H9 (cell line): ENCODE results near the gene PCDHB7. TPM values are rescaled to one million over a fixed set of nuclear protein-coding genes. Genes with fewer than 3 reads are reported as not detected.

ENCODE experiments used
- DNase-seq: peaks from one replicate; pipeline ENCODE4 v3.0.0-alpha.2; 2017
- H2AFZ ChIP-seq: one replicate; pipeline ENCODE4 v1.6.1; 2013; ENCODE audit warnings: mild to moderate bottlenecking, low read length, control low read depth, moderate library complexity
- H2AK5ac ChIP-seq: 2 replicates; pipeline ENCODE4 v1.6.1; 2013; ENCODE audit warnings: low read length, control low read depth, mixed read lengths; ENCODE audit not compliant: insufficient read length
- H2BK120ac ChIP-seq: one replicate; pipeline ENCODE4 v1.6.1; 2013; ENCODE audit warnings: low read depth, mild to moderate bottlenecking, low read length, control low read depth, inconsistent platforms; ENCODE audit not compliant: poor library complexity, severe bottlenecking
- H2BK12ac ChIP-seq: 2 replicates; pipeline ENCODE4 v1.6.1; 2013; ENCODE audit warnings: low read length, control low read depth, mixed read lengths, low read depth; ENCODE audit not compliant: insufficient read length
- H2BK15ac ChIP-seq: 2 replicates; pipeline ENCODE4 v1.6.1; 2013; ENCODE audit warnings: low read depth, low read length, control low read depth
- H2BK20ac ChIP-seq: one replicate; pipeline ENCODE4 v1.6.1; 2013; ENCODE audit warnings: low read depth, mild to moderate bottlenecking, low read length, control low read depth, inconsistent platforms; ENCODE audit not compliant: poor library complexity, severe bottlenecking
- H2BK5ac ChIP-seq: 2 replicates; pipeline ENCODE4 v1.6.1; 2013; ENCODE audit warnings: low read length, control low read depth, mixed read lengths; ENCODE audit not compliant: insufficient read length
- H3K14ac ChIP-seq: 2 replicates; pipeline ENCODE4 v1.6.1; 2013; ENCODE audit warnings: low read length, control low read depth; ENCODE audit not compliant: insufficient read depth
- H3K18ac ChIP-seq: 2 replicates; pipeline ENCODE4 v1.6.1; 2013; ENCODE audit warnings: low read depth, mild to moderate bottlenecking, mixed read lengths, low read length, control low read depth; ENCODE audit not compliant: insufficient read length
- H3K23ac ChIP-seq: 2 replicates; pipeline ENCODE4 v1.6.1; 2013; ENCODE audit warnings: low read length, control low read depth, mixed read lengths, low read depth; ENCODE audit not compliant: insufficient read length
- H3K23me2 ChIP-seq: 2 replicates; pipeline ENCODE4 v1.6.1; 2013; ENCODE audit warnings: low read depth, mild to moderate bottlenecking, mixed read lengths, low read length, control low read depth; ENCODE audit not compliant: insufficient read length, poor library complexity, severe bottlenecking
- H3K27ac ChIP-seq: 2 replicates; pipeline ENCODE4 v1.5.1; 2013; ENCODE audit warnings: low read length, control low read depth, mixed read lengths, low read depth; ENCODE audit not compliant: insufficient read length
- H3K27me3 ChIP-seq: 2 replicates; pipeline ENCODE4 v1.6.1; 2013; ENCODE audit warnings: low read length, control low read depth, inconsistent platforms; ENCODE audit not compliant: insufficient read depth
- H3K4ac ChIP-seq: 2 replicates; pipeline ENCODE4 v1.6.1; 2013; ENCODE audit warnings: low read depth, mild to moderate bottlenecking, control low read depth, inconsistent platforms, low read length, moderate library complexity
- H3K4me1 ChIP-seq: 2 replicates; pipeline ENCODE4 v1.6.1; 2013; ENCODE audit warnings: low read length, control low read depth, inconsistent platforms; ENCODE audit not compliant: insufficient read depth
- H3K4me2 ChIP-seq: 2 replicates; pipeline ENCODE4 v1.6.1; 2013; ENCODE audit warnings: low read length, control low read depth, mixed read lengths; ENCODE audit not compliant: insufficient read length, insufficient read depth
- H3K56ac ChIP-seq: 2 replicates; pipeline ENCODE4 v1.6.1; 2013; ENCODE audit warnings: low read depth, mild to moderate bottlenecking, mixed read lengths, low read length, control low read depth; ENCODE audit not compliant: insufficient read length
- H3K79me1 ChIP-seq: 2 replicates; pipeline ENCODE4 v1.6.1; 2013; ENCODE audit warnings: low read depth, mild to moderate bottlenecking, moderate library complexity, low read length, control low read depth, inconsistent platforms; ENCODE audit not compliant: insufficient read depth, poor library complexity, severe bottlenecking
- H3K79me2 ChIP-seq: 2 replicates; pipeline ENCODE4 v1.6.1; 2013; ENCODE audit warnings: low read length, control low read depth, inconsistent platforms; ENCODE audit not compliant: insufficient read depth
- H3K9ac ChIP-seq: 2 replicates; pipeline ENCODE4 v1.6.1; 2013; ENCODE audit warnings: low read length, control low read depth, mixed read lengths; ENCODE audit not compliant: insufficient read length; ENCODE audit errors: extremely low read depth
- H3K9me3 ChIP-seq: one replicate; pipeline ENCODE4 v1.6.1; 2013; ENCODE audit warnings: low read depth, low read length, inconsistent platforms; ENCODE audit not compliant: control insufficient read depth
- H3T11ph ChIP-seq: one replicate; pipeline ENCODE4 v1.6.1; 2013; ENCODE audit warnings: mild to moderate bottlenecking, low read length, control low read depth, inconsistent platforms
- H4K20me1 ChIP-seq: one replicate; pipeline ENCODE4 v1.6.1; 2013; ENCODE audit not compliant: control insufficient read depth, insufficient read length, insufficient read depth
- H4K5ac ChIP-seq: 2 replicates; pipeline ENCODE4 v1.6.1; 2013; ENCODE audit warnings: low read depth, mild to moderate bottlenecking, mixed read lengths, low read length, control low read depth; ENCODE audit not compliant: insufficient read length
- H4K8ac ChIP-seq: replicated peaks from 2 replicates; pipeline ENCODE4 v1.6.1; 2013; ENCODE audit warnings: low read length, control low read depth, mixed read lengths, low read depth; ENCODE audit not compliant: insufficient read length
- H4K91ac ChIP-seq: 2 replicates; pipeline ENCODE4 v1.6.1; 2013; ENCODE audit warnings: low read depth, mild to moderate bottlenecking, moderate library complexity, mixed read lengths, low read length, control low read depth; ENCODE audit not compliant: insufficient read length
- H3K27ac Mint-ChIP-seq, 3 experiments: 2 replicates in 2 of 3; 3 replicates in 1 of 3; pipeline ENCODE4 v1.8.0; 2020 to 2021; ENCODE audit warnings: mixed read lengths in 3 of 3, mild to moderate bottlenecking in 1 of 3, moderate library complexity in 1 of 3
- H3K27me3 Mint-ChIP-seq: 2 replicates; pipeline ENCODE4 v1.8.0; 2021; ENCODE audit warnings: low read depth, mild to moderate bottlenecking, moderate library complexity, mixed read lengths
- H3K36me3 Mint-ChIP-seq, 3 experiments: 2 replicates in 2 of 3; 3 replicates in 1 of 3; pipeline ENCODE4 v1.8.0; 2020 to 2021; ENCODE audit warnings: low read depth in 3 of 3, mixed read lengths in 3 of 3; ENCODE audit not compliant: insufficient read depth in 1 of 3
- H3K4me1 Mint-ChIP-seq, 2 experiments: 2 replicates each; pipeline ENCODE4 v1.8.0; 2020; ENCODE audit warnings: mixed read lengths in 2 of 2
- H3K4me3 Mint-ChIP-seq, 2 experiments: 2 replicates in 1 of 2; 3 replicates in 1 of 2; pipeline ENCODE4 v1.8.0; 2020 to 2021; ENCODE audit warnings: mild to moderate bottlenecking in 2 of 2, mixed read lengths in 2 of 2, moderate library complexity in 1 of 2
- H3K9me3 Mint-ChIP-seq, 2 experiments: 2 replicates in 1 of 2; 3 replicates in 1 of 2; pipeline ENCODE4 v1.8.0; 2020; ENCODE audit warnings: mild to moderate bottlenecking in 2 of 2, mixed read lengths in 2 of 2, moderate library complexity in 1 of 2
- CTCF ChIP-seq: fragments of 200-600 bp; sonication (generic); conservative IDR thresholded peaks from 3 replicates; pipeline ENCODE4 v1.8.0; 2021; ENCODE audit warnings: antibody characterized with exemption, mild to moderate bottlenecking
- WGBS: extraction: QIAGEN DNeasy Blood & Tissue Kit; methylation state at CpG from one replicate; pipeline ENCODE4 v1.1.7; 2013; ENCODE audit warnings: missing lambda C conversion rate, low lambda C conversion rate, mixed read lengths; ENCODE audit not compliant: insufficient read length; ENCODE audit errors: extremely low coverage; 5-methylcytosine and 5-hydroxymethylcytosine counted together
- total RNA-seq: library from RNA; stranded (reverse); gene quantifications from 2 replicates; pipeline ENCODE4 v1.2.1, GENCODE V29; 2021

PCDHB7 gene
- total RNA-seq, 1 experiment from 2014 or later = 0.52 TPM

GRCh38 chr5:141175933-141176332 is 3.5 kb downstream of the PCDHB7 start:
- H2AFZ ChIP-seq = no peak overlapping the region
- H2BK12ac ChIP-seq = no peak overlapping the region
- H4K20me1 ChIP-seq = no peaks in the 10 kb centered on the region
- TF ChIP-seq CTCF = no peak
- H2BK15ac ChIP-seq = no peak overlapping the region
- no peak overlapping the region for H3K14ac ChIP-seq
- no peak overlapping the region for H3K4me2 ChIP-seq
- no peak overlapping the region for H2BK120ac ChIP-seq
- H4K8ac ChIP-seq = no peak overlapping the region
- no peak overlapping the region for H3K4ac ChIP-seq
- no peaks in the 10 kb centered on the region for H3K27me3 ChIP-seq
- H3K27ac Mint-ChIP-seq = no peak overlapping the region
- H3K9me3 ChIP-seq = no peaks in the 10 kb centered on the region
- no peak overlapping the region for H2AK5ac ChIP-seq
- peaks cover 4 to 19% (median 14%) of the 10 kb centered on the region in 3 experiments; a peak in 5 of 7 replicates for H3K36me3 Mint-ChIP-seq
- no peaks in the 10 kb centered on the region for H3K4me1 ChIP-seq
- no peak overlapping the region for H3T11ph ChIP-seq
- no peak overlapping the region for H3K18ac ChIP-seq
- no peaks in the 10 kb centered on the region for H3K79me2 ChIP-seq
- H4K5ac ChIP-seq = no peak overlapping the region
- H3K23ac ChIP-seq = no peak overlapping the region
- H3K27ac ChIP-seq = no peak overlapping the region
- H3K56ac ChIP-seq = no peak overlapping the region
- peaks cover 20 to 27% of the 10 kb centered on the region in 2 experiments for H3K9me3 Mint-ChIP-seq
- H2BK20ac ChIP-seq = no peak overlapping the region
- no peaks in the 10 kb centered on the region for H3K23me2 ChIP-seq
- no peak for DNase-seq
- H3K27me3 Mint-ChIP-seq = peaks cover 6% of the 10 kb centered on the region
- no peak overlapping the region for H3K4me3 Mint-ChIP-seq
- peaks cover 0 to 6% of the 10 kb centered on the region in 2 experiments; a peak in 1 of 4 replicates for H3K4me1 Mint-ChIP-seq
- H3K9ac ChIP-seq = no peak overlapping the region
- H2BK5ac ChIP-seq = no peak overlapping the region
- H4K91ac ChIP-seq = no peak overlapping the region
- no CpG with 5 or more reads among the region's 1 CpG for WGBS
- no peaks in the 10 kb centered on the region for H3K79me1 ChIP-seq
